HS-27A (cell line): ENCODE results near the gene ZFYVE28.
"Not testable (repeated sequence)": the region's sequence is repeated elsewhere in the genome, so short reads cannot be mapped to it uniquely, and the experiment has no call there.

Source experiments
- DNase-seq: peaks from one replicate; pipeline ENCODE4 v3.0.0-alpha.2; 2012; ENCODE audit warnings: low read depth, missing footprints

The ZFYVE28 gene

GRCh38 chr4:2289311-2289954 is 129.0 kb downstream of the ZFYVE28 start:
- DNase-seq: no peak

GRCh38 chr4:2288051-2288541 is 130.3 kb downstream of the ZFYVE28 start:
- DNase-seq: no peak

GRCh38 chr4:2287594-2287915 is 130.9 kb downstream of the ZFYVE28 start:
- no peak for DNase-seq

- no peak for DNase-seq
These were observed 131.4 kb downstream of the ZFYVE28 start for GRCh38 chr4:2286904-2287593.

GRCh38 chr4:2285613-2286381 is 132.6 kb downstream of the ZFYVE28 start:
- DNase-seq: no peak

GRCh38 chr4:2284934-2285612 is 133.4 kb downstream of the ZFYVE28 start:
- no peak for DNase-seq

- DNase-seq: no peak
These were observed 134.1 kb downstream of the ZFYVE28 start for GRCh38 chr4:2284161-2284933.

GRCh38 chr4:2283199-2283711 is 135.2 kb downstream of the ZFYVE28 start:
- DNase-seq: no peak

- DNase-seq: no peak
These were observed 136.7 kb downstream of the ZFYVE28 start for GRCh38 chr4:2281575-2282343.

GRCh38 chr4:2280531-2281300 is 137.7 kb downstream of the ZFYVE28 start:
- DNase-seq: no peak

- no peak for DNase-seq
These were observed 140.5 kb downstream of the ZFYVE28 start for GRCh38 chr4:2277956-2278355.

GRCh38 chr4:2276581-2277325 is 141.7 kb downstream of the ZFYVE28 start:
- no peak for DNase-seq

- DNase-seq: no peak
These were observed 142.7 kb downstream of the ZFYVE28 start for GRCh38 chr4:2275546-2276251.

- DNase-seq: not testable (repeated sequence)
These were observed 143.4 kb downstream of the ZFYVE28 start for GRCh38 chr4:2275044-2275397.

- no peak for DNase-seq
These were observed 144.0 kb downstream of the ZFYVE28 start for GRCh38 chr4:2274320-2275043.

GRCh38 chr4:2273657-2274319 is 144.7 kb downstream of the ZFYVE28 start:
- DNase-seq: no peak

GRCh38 chr4:2273221-2273620 is 145.2 kb downstream of the ZFYVE28 start:
- no peak for DNase-seq

- no peak for DNase-seq
These were observed 145.7 kb downstream of the ZFYVE28 start for GRCh38 chr4:2272828-2273120.
